ENCODE results near the gene RAVER2.

RAVER2 gene

GRCh38 chr1:64847666-64848065, 102.8 kb downstream of the RAVER2 start:
- no peak for DNase-seq (ENCODE audit: low spot score)

GRCh38 chr1:64848136-64848535, 103.3 kb downstream of the RAVER2 start:
- DNase-seq (ENCODE audit: low spot score): no peak

- no peak for DNase-seq (ENCODE audit: low spot score)
Observed at GRCh38 chr1:64848803-64849202, 103.9 kb downstream of the RAVER2 start.

GRCh38 chr1:64849942-64850341, 105.1 kb downstream of the RAVER2 start:
- no peak for DNase-seq (ENCODE audit: low spot score)

- no peak for DNase-seq (ENCODE audit: low spot score)
Observed at GRCh38 chr1:64850846-64851245, 106.0 kb downstream of the RAVER2 start.

- no peak for DNase-seq (ENCODE audit: low spot score)
Observed at GRCh38 chr1:64851664-64852063, 106.8 kb downstream of the RAVER2 start.

- no peak for DNase-seq (ENCODE audit: low spot score)
Observed at GRCh38 chr1:64854674-64855073, 109.8 kb downstream of the RAVER2 start.

- no peak for DNase-seq (ENCODE audit: low spot score)
Observed at GRCh38 chr1:64855557-64855956, 110.7 kb downstream of the RAVER2 start.

- DNase-seq (ENCODE audit: low spot score): no peak
Observed at GRCh38 chr1:64856553-64856952, 111.7 kb downstream of the RAVER2 start.

- DNase-seq (ENCODE audit: low spot score): no peak
Observed at GRCh38 chr1:64857347-64857746, 112.5 kb downstream of the RAVER2 start.

- no peak for DNase-seq (ENCODE audit: low spot score)
Observed at GRCh38 chr1:64861611-64862010, 116.7 kb downstream of the RAVER2 start.

GRCh38 chr1:64864018-64864940, 119.4 kb downstream of the RAVER2 start:
- DNase-seq (ENCODE audit: low spot score): peak; percentile 79

GRCh38 chr1:64865105-64865757, 120.4 kb downstream of the RAVER2 start:
- DNase-seq (ENCODE audit: low spot score): no peak

GRCh38 chr1:64866689-64867088, 121.8 kb downstream of the RAVER2 start:
- no peak for DNase-seq (ENCODE audit: low spot score)

- no peak for DNase-seq (ENCODE audit: low spot score)
Observed at GRCh38 chr1:64867266-64867665, 122.4 kb downstream of the RAVER2 start.

- DNase-seq (ENCODE audit: low spot score): no peak
Observed at GRCh38 chr1:64871256-64871655, 126.4 kb downstream of the RAVER2 start.

- no peak for DNase-seq (ENCODE audit: low spot score)
Observed at GRCh38 chr1:64872067-64872466, 127.2 kb downstream of the RAVER2 start.

- no peak for DNase-seq (ENCODE audit: low spot score)
Observed at GRCh38 chr1:64873576-64873975, 128.7 kb downstream of the RAVER2 start.

GRCh38 chr1:64874666-64875065, 129.8 kb downstream of the RAVER2 start:
- no peak for DNase-seq (ENCODE audit: low spot score)

GRCh38 chr1:64875101-64875500, 130.2 kb downstream of the RAVER2 start:
- DNase-seq (ENCODE audit: low spot score): no peak

GRCh38 chr1:64875606-64876005, 130.7 kb downstream of the RAVER2 start:
- DNase-seq (ENCODE audit: low spot score): no peak

GRCh38 chr1:64877151-64877550, 132.3 kb downstream of the RAVER2 start:
- DNase-seq (ENCODE audit: low spot score): peak; percentile 71

GRCh38 chr1:64877598-64877997, 132.7 kb downstream of the RAVER2 start:
- no peak for DNase-seq (ENCODE audit: low spot score)

All from CD4-positive, alpha-beta T cell treated with Interleukin-2 at 100 ng/mL for 4 hours (primary cell).